Lung (tissue), 12 donors: ENCODE data around the gene INPP4A. TPM values are rescaled to one million over a fixed set of nuclear protein-coding genes. Genes with fewer than 3 reads are reported as not detected.
A peak's percentile ranks its signal among the peaks of the same experiment; 100 is the strongest.

ENCODE experiments used
- ATAC-seq: fragments of 200-7000 bp; cut with Tn5 transposase; one replicate; pipeline ENCODE4 v1.9.1; 2020; ENCODE audit warnings: moderate number of reproducible peaks; ENCODE audit not compliant: insufficient read depth, low FRiP score
- DNase-seq, 3 donors: peaks; one replicate each; pipeline ENCODE4 v3.0.0-alpha.2; 2013 to 2017
- H3K27ac ChIP-seq, 2 donors: one replicate each; pipeline ENCODE4 v1.5.1; 2013; ENCODE audit warnings: mild to moderate bottlenecking in 2 of 2, moderate library complexity in 2 of 2, control low read depth in 1 of 2, inconsistent platforms in 1 of 2, low read depth in 1 of 2, low read length in 1 of 2
- H3K27me3 ChIP-seq, 3 donors: one replicate each; pipeline ENCODE4 v1.5.1; 2013; ENCODE audit warnings: low read length in 2 of 3; ENCODE audit not compliant: control insufficient read depth in 3 of 3, insufficient read depth in 3 of 3
- H3K36me3 ChIP-seq, 4 donors: one replicate each; pipeline ENCODE4 v1.5.1; 2013; ENCODE audit warnings: low read length in 4 of 4, mild to moderate bottlenecking in 1 of 4, moderate library complexity in 1 of 4; ENCODE audit not compliant: control insufficient read depth in 4 of 4, insufficient read depth in 4 of 4
- H3K4me1 ChIP-seq, 5 donors: one replicate each; pipeline ENCODE4 v1.5.1; 2013; ENCODE audit warnings: low read length in 5 of 5, mild to moderate bottlenecking in 2 of 5, moderate library complexity in 1 of 5; ENCODE audit not compliant: control insufficient read depth in 5 of 5, insufficient read depth in 5 of 5
- H3K4me3 ChIP-seq: one replicate; pipeline ENCODE4 v1.5.1; 2013; ENCODE audit warnings: mild to moderate bottlenecking, control low read depth, moderate library complexity
- H3K9ac ChIP-seq, 2 donors: one replicate each; pipeline ENCODE4 v1.5.1; 2013; ENCODE audit warnings: low read length in 2 of 2, control low read depth in 1 of 2; ENCODE audit not compliant: insufficient read depth in 1 of 2
- H3K9me3 ChIP-seq, 4 donors: one replicate each; pipeline ENCODE4 v1.5.1; 2013; ENCODE audit warnings: low read length in 3 of 4, mild to moderate bottlenecking in 1 of 4, moderate library complexity in 1 of 4; ENCODE audit not compliant: control insufficient read depth in 4 of 4, insufficient read depth in 3 of 4
- CTCF ChIP-seq: IDR thresholded peaks from 2 replicates; pipeline ENCODE4 v1.5.1; 2012; ENCODE audit warnings: mild to moderate bottlenecking; ENCODE audit errors: control extremely low read depth, extremely low read depth
- WGBS, 2 donors: extraction: QIAGEN DNeasy Blood & Tissue Kit; methylation state at CpG; one replicate each; pipeline ENCODE4 v1.1.7; 2013; 5-methylcytosine and 5-hydroxymethylcytosine counted together
- polyA plus RNA-seq, 2 donors: library from polyadenylated mRNA; stranded (reverse); fragments of 200-250 nt; gene quantifications; one replicate each; pipeline ENCODE4 v1.2.1, GENCODE V29; 2013
- total RNA-seq, 2 donors: library from RNA; depleted of rRNA in 1 of 2; stranded (reverse); fragments of >200 nt in 1 of 2; gene quantifications; one replicate each; pipeline ENCODE4 v1.2.1, GENCODE V29; 2014 to 2021
- donor health status: control.
- donor health status: control.
- donor health status: Bipolar disorder and iron deficiency.
- donor health status: healthy.
- donor health status: DM: yes; HTN: yes; CAD: no.

INPP4A gene
- total and polyA plus RNA-seq, 4 donors = 8.0 to 43.3 (median 19.8) TPM

- Histone ChIP-seq H3K9me3 (peaks cover 0 to 3% (median 0%) of the 10 kb centered on the region in 4 donors), H3K27me3 (no peaks in the 10 kb centered on the region), H3K9ac (no peak overlapping the region), H3K27ac (no peak overlapping the region), H3K36me3 (no peaks in the 10 kb centered on the region), H3K4me3 (no peak overlapping the region), H3K4me1 (peaks cover 0 to 5% (median 0%) of the 10 kb centered on the region in 5 donors)
- TF ChIP-seq CTCF = no peak
- ATAC-seq (no peak), DNase-seq (no peak)
- WGBS, 2 donors = 87 to 96% methylated on average over 2 of the region's 2 CpGs
Observed at GRCh38 chr2:98416383-98417159, 28.1 kb upstream of the INPP4A start.

- Histone ChIP-seq H3K9ac (no peak overlapping the region), H3K4me3 (no peak overlapping the region), H3K27ac (no peak overlapping the region), H3K36me3 (no peaks in the 10 kb centered on the region), H3K4me1 (peaks cover 0 to 5% (median 0%) of the 10 kb centered on the region in 5 donors), H3K9me3 (peaks cover 0 to 3% (median 0%) of the 10 kb centered on the region in 4 donors), H3K27me3 (no peaks in the 10 kb centered on the region)
- ATAC-seq (no peak), DNase-seq (peak in 2 of 3 donors; percentile 8 to 34)
- TF ChIP-seq CTCF = no peak
- 68 to 83% methylated on average over 2 of the region's 2 CpGs for WGBS, 2 donors
Observed at GRCh38 chr2:98419544-98419943, 25.1 kb upstream of the INPP4A start.

- ATAC-seq = no peak
- TF ChIP-seq CTCF = no peak
- no peak overlapping the region for H3K9ac ChIP-seq
Observed at GRCh38 chr2:98419977-98420725, 24.5 kb upstream of the INPP4A start.

More at GRCh38 chr2:98419977-98420725, 24.5 kb upstream of the INPP4A start:
- no peak overlapping the region for H3K27ac ChIP-seq
- no peaks in the 10 kb centered on the region for H3K27me3 ChIP-seq
- DNase-seq = no peak
- no peak overlapping the region for H3K4me3 ChIP-seq
- 65 to 73% methylated on average over 6 of the region's 6 CpGs for WGBS, 2 donors
- peaks cover 0 to 5% (median 0%) of the 10 kb centered on the region in 5 donors for H3K4me1 ChIP-seq
- H3K36me3 ChIP-seq = no peaks in the 10 kb centered on the region
- H3K9me3 ChIP-seq = peaks cover 0 to 1% (median 0%) of the 10 kb centered on the region in 4 donors
